ENCODE data around the gene CAMKMT.

GRCh38 chr2:44753552-44754285 is 392.0 kb downstream of the CAMKMT start:
- TF ChIP-seq, protein P1, sequence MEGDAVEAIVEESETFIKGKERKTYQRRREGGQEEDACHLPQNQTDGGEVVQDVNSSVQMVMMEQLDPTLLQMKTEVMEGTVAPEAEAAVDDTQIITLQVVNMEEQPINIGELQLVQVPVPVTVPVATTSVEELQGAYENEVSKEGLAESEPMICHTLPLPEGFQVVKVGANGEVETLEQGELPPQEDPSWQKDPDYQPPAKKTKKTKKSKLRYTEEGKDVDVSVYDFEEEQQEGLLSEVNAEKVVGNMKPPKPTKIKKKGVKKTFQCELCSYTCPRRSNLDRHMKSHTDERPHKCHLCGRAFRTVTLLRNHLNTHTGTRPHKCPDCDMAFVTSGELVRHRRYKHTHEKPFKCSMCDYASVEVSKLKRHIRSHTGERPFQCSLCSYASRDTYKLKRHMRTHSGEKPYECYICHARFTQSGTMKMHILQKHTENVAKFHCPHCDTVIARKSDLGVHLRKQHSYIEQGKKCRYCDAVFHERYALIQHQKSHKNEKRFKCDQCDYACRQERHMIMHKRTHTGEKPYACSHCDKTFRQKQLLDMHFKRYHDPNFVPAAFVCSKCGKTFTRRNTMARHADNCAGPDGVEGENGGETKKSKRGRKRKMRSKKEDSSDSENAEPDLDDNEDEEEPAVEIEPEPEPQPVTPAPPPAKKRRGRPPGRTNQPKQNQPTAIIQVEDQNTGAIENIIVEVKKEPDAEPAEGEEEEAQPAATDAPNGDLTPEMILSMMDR (IDR thresholded peaks at IDR 0.05), result no peak
- no peak for TF ChIP-seq EZH2 (IDR thresholded peaks at IDR 0.05; ENCODE audit: borderline replicate concordance, insufficient read depth, low read depth, low read length, poor library complexity, severe bottlenecking)

Measured in B cell (primary cell).